ENCODE data around the gene HDDC2.

DNA sequence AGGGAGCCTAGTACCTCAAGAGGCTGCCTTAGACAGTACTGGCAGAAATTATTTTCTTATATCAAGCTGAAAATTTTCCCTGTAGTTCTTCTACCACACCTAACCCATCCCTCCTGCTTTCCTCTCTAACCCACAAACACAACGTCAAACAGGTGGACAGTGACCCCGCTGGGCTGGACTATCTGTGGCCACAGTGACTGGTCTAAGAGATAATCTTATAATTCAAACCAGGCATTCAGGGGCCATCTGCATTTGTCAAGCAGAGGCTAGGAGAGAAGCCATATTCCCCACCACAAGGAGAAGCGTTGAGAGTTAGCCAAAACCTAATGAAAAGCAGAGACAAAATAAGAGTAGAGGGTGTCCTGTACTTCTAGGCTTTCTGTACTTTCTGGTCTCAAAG is 8.2 kb downstream of the HDDC2 start:
- TF ChIP-seq, protein P1, sequence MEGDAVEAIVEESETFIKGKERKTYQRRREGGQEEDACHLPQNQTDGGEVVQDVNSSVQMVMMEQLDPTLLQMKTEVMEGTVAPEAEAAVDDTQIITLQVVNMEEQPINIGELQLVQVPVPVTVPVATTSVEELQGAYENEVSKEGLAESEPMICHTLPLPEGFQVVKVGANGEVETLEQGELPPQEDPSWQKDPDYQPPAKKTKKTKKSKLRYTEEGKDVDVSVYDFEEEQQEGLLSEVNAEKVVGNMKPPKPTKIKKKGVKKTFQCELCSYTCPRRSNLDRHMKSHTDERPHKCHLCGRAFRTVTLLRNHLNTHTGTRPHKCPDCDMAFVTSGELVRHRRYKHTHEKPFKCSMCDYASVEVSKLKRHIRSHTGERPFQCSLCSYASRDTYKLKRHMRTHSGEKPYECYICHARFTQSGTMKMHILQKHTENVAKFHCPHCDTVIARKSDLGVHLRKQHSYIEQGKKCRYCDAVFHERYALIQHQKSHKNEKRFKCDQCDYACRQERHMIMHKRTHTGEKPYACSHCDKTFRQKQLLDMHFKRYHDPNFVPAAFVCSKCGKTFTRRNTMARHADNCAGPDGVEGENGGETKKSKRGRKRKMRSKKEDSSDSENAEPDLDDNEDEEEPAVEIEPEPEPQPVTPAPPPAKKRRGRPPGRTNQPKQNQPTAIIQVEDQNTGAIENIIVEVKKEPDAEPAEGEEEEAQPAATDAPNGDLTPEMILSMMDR (conservative IDR thresholded peaks at IDR 0.05), result no peak
- no peak for TF ChIP-seq EZH2 (IDR thresholded peaks at IDR 0.05; ENCODE audit: low read depth)

Data from PC-9 (cell line).